Neural cell (in vitro differentiated cells): ENCODE data around the gene FAM110A. TPM values are rescaled to one million over a fixed set of nuclear protein-coding genes. Genes with fewer than 3 reads are reported as not detected.

ENCODE experiments used
- H2AFZ ChIP-seq: fragments of 200-600, 300-800 bp; sonication (generic), shearing (Covaris generic); 2 replicates; pipeline ENCODE4 v1.6.0; 2014; ENCODE audit warnings: low read depth, mild to moderate bottlenecking, antibody characterized with exemption, low read length, moderate library complexity
- H3F3A ChIP-seq: fragments of 200-600 bp; shearing (Covaris generic); 2 replicates; pipeline ENCODE4 v1.6.1; 2016; ENCODE audit warnings: mild to moderate bottlenecking, moderate library complexity, mixed read lengths, antibody characterized with exemption, low read length; ENCODE audit not compliant: insufficient read depth, poor library complexity, severe bottlenecking
- H3K27ac ChIP-seq: fragments of 200-600, 300-800 bp; sonication (generic), shearing (Covaris generic); 2 replicates; pipeline ENCODE4 v1.5.1; 2014; ENCODE audit warnings: mild to moderate bottlenecking, low read length, moderate library complexity
- H3K27me3 ChIP-seq: fragments of 300-800, 200-600 bp; sonication (generic), shearing (Covaris generic); 2 replicates; pipeline ENCODE4 v1.6.0; 2014; ENCODE audit warnings: mild to moderate bottlenecking, low read depth, low read length, moderate library complexity; ENCODE audit not compliant: insufficient read depth
- H3K36me3 ChIP-seq: fragments of 300-800, 200-600 bp; sonication (generic), shearing (Covaris generic); 2 replicates; pipeline ENCODE4 v1.5.1; 2014; ENCODE audit warnings: mild to moderate bottlenecking, antibody characterized with exemption, low read length, moderate library complexity; ENCODE audit not compliant: insufficient read depth
- H3K4me2 ChIP-seq: fragments of 300-800, 200-600 bp; sonication (generic), shearing (Covaris generic); 2 replicates; pipeline ENCODE4 v1.6.0; 2014; ENCODE audit warnings: mild to moderate bottlenecking, low read length
- H3K4me3 ChIP-seq: fragments of 300-800, 200-600 bp; sonication (generic), shearing (Covaris generic); 2 replicates; pipeline ENCODE4 v1.5.1; 2014; ENCODE audit warnings: mild to moderate bottlenecking, low read length, moderate library complexity
- H3K79me2 ChIP-seq: fragments of 200-600 bp; shearing (Covaris generic); replicated peaks from 2 replicates; pipeline ENCODE4 v1.6.0; 2014; ENCODE audit warnings: mild to moderate bottlenecking, low read length, moderate library complexity; ENCODE audit not compliant: insufficient read depth
- H3K9ac ChIP-seq: fragments of 300-800, 200-600 bp; sonication (generic), shearing (Covaris generic); 2 replicates; pipeline ENCODE4 v1.6.1; 2016; ENCODE audit warnings: mild to moderate bottlenecking, low read length, mixed read lengths
- H3K9me2 ChIP-seq: fragments of 200-600 bp; shearing (Covaris generic); 2 replicates; pipeline ENCODE4 v1.6.1; 2016; ENCODE audit warnings: mild to moderate bottlenecking, low read length, mixed read lengths; ENCODE audit not compliant: insufficient read depth
- H3K9me3 ChIP-seq: fragments of 200-600, 300-800 bp; sonication (generic), shearing (Covaris generic); 2 replicates; pipeline ENCODE4 v1.6.1; 2016; ENCODE audit warnings: mild to moderate bottlenecking, mixed run types, low read length, moderate library complexity, mixed read lengths
- H4K20me1 ChIP-seq: fragments of 200-600 bp; shearing (Covaris generic); 2 replicates; pipeline ENCODE4 v1.6.1; 2016; ENCODE audit warnings: mild to moderate bottlenecking, mixed run types; ENCODE audit not compliant: insufficient read depth
- EP300 ChIP-seq: fragments of 450-650 bp; conservative IDR thresholded peaks from 2 replicates; pipeline ENCODE4 v1.6.1; 2014; ENCODE audit warnings: antibody characterized with exemption, mild to moderate bottlenecking, moderate library complexity; ENCODE audit not compliant: poor library complexity, severe bottlenecking
- EZH2 ChIP-seq: fragments of 200-600, 300-800 bp; shearing (Covaris generic), sonication (generic); IDR thresholded peaks from 2 replicates; pipeline ENCODE4 v1.6.1; 2014; ENCODE audit warnings: antibody characterized with exemption, low read length, borderline replicate concordance, mild to moderate bottlenecking; ENCODE audit not compliant: insufficient read depth, poor library complexity, severe bottlenecking
- MXI1 ChIP-seq: fragments of 450-650 bp; conservative IDR thresholded peaks from 2 replicates; pipeline ENCODE4 v1.6.1; 2014; ENCODE audit warnings: antibody characterized with exemption, mild to moderate bottlenecking; ENCODE audit not compliant: poor library complexity, severe bottlenecking
- POLR2AphosphoS5 ChIP-seq: IDR thresholded peaks from 2 replicates; pipeline ENCODE4 v1.6.1; 2012
- RAD21 ChIP-seq: fragments of 450-650 bp; conservative IDR thresholded peaks from 2 replicates; pipeline ENCODE4 v1.6.1; 2014; ENCODE audit warnings: antibody characterized with exemption, mild to moderate bottlenecking, moderate library complexity
- TAF1 ChIP-seq: IDR thresholded peaks from 2 replicates; pipeline ENCODE4 v1.6.1; 2012; ENCODE audit warnings: low read depth
- polyA plus RNA-seq: library from polyadenylated mRNA; depleted of rRNA; stranded (reverse); fragments of >200 nt; gene quantifications from 2 replicates; pipeline ENCODE4 v1.2.3, GENCODE V29; 2014
- TF ChIP-seq, protein P1 (sequence below): IDR thresholded peaks from 2 replicates; pipeline ENCODE4 v1.6.1; 2012; ENCODE audit warnings: borderline replicate concordance
- TF ChIP-seq, protein P2 (sequence below): fragments of 450-650 bp; IDR thresholded peaks from 2 replicates; pipeline ENCODE4 v1.5.1; 2014; ENCODE audit warnings: antibody characterized with exemption, mild to moderate bottlenecking, moderate library complexity; ENCODE audit not compliant: poor library complexity, severe bottlenecking

The FAM110A gene
- polyA plus RNA-seq, 1 donor from 2014 or later, result 5.8 TPM

DNA sequence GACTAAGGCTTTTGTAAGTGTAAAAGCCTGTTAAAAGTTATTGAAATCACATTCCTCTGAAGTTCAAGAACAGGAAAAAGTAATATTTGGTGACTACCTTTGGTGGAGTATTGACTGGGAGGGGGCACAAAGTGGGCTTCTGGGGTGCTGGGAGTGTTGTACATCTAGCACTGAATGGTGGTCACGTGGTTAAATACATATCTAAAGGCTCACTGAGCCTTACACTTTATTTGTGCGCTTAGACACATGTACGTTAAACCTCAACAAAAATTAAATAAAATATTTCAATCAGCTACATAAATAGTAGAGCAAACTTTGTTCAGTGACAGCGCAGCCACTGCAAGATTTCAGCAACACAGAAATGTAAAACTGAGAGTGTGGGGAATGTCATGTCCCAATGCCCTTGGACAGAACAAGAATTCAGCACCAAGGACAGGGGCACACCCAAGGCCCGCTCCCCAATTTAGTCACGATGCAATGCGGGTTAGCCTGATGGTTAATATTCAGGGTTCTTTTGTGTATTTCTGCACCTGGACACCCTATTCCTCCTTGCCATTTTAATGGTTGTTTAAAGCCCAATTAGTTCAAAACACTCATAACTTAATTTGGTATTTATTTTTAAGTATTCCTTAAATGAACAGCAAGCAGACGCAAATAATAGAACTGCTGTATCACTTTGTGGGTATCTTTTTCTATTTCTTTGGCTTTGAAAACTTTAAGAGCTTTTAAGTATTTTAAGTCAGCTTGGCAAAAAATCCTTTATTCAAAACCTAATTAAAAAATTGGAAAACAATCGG is 45.2 kb downstream of the FAM110A start:
- Histone ChIP-seq H3K9me3 (no peaks in the 10 kb centered on the region), H3K9me2 (no peaks in the 10 kb centered on the region), H3K79me2 (no peaks in the 10 kb centered on the region), H3K9ac (no peak overlapping the region), H3K36me3 (no peaks in the 10 kb centered on the region), H3K27me3 (peaks cover 8% of the 10 kb centered on the region), H3F3A (no peaks in the 10 kb centered on the region), H3K27ac (no peak overlapping the region), H4K20me1 (no peaks in the 10 kb centered on the region), H3K4me2 (no peak overlapping the region), H2AFZ (no peak overlapping the region), H3K4me3 (no peak overlapping the region)
- TF ChIP-seq, protein P1, sequence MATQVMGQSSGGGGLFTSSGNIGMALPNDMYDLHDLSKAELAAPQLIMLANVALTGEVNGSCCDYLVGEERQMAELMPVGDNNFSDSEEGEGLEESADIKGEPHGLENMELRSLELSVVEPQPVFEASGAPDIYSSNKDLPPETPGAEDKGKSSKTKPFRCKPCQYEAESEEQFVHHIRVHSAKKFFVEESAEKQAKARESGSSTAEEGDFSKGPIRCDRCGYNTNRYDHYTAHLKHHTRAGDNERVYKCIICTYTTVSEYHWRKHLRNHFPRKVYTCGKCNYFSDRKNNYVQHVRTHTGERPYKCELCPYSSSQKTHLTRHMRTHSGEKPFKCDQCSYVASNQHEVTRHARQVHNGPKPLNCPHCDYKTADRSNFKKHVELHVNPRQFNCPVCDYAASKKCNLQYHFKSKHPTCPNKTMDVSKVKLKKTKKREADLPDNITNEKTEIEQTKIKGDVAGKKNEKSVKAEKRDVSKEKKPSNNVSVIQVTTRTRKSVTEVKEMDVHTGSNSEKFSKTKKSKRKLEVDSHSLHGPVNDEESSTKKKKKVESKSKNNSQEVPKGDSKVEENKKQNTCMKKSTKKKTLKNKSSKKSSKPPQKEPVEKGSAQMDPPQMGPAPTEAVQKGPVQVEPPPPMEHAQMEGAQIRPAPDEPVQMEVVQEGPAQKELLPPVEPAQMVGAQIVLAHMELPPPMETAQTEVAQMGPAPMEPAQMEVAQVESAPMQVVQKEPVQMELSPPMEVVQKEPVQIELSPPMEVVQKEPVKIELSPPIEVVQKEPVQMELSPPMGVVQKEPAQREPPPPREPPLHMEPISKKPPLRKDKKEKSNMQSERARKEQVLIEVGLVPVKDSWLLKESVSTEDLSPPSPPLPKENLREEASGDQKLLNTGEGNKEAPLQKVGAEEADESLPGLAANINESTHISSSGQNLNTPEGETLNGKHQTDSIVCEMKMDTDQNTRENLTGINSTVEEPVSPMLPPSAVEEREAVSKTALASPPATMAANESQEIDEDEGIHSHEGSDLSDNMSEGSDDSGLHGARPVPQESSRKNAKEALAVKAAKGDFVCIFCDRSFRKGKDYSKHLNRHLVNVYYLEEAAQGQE, result peak; percentile 66
- no peak for TF ChIP-seq RAD21

DNA sequence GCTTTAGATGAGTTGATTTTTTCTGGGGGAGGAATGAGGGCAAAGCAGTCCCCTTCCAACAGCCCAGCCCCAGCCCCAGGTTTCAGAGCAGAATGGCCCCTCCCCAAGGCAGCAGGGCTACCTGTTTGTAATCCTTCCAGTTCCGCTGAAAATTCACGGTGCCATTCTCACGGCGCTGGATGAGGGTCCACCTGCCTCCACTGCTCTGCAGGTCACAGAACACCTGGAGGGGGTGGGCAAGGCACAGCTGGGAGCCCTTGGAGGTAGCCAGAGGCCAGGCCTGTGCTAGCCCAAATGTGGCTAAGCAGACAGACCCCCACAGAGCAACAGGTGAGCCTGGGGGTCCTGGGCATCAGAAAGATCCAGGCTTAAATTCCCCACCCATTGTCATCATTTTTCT is 46.1 kb downstream of the FAM110A start:
- Histone ChIP-seq H3K4me3 (no peak overlapping the region), H3K36me3 (no peaks in the 10 kb centered on the region), H3K9ac (no peak overlapping the region), H3F3A (no peaks in the 10 kb centered on the region), H2AFZ (no peak overlapping the region), H3K9me2 (no peaks in the 10 kb centered on the region), H3K27ac (no peak overlapping the region), H4K20me1 (no peaks in the 10 kb centered on the region), H3K4me2 (no peak overlapping the region), H3K79me2 (no peaks in the 10 kb centered on the region), H3K27me3 (peaks cover 8% of the 10 kb centered on the region), H3K9me3 (no peaks in the 10 kb centered on the region)
- TF ChIP-seq EZH2, result no peak

DNA sequence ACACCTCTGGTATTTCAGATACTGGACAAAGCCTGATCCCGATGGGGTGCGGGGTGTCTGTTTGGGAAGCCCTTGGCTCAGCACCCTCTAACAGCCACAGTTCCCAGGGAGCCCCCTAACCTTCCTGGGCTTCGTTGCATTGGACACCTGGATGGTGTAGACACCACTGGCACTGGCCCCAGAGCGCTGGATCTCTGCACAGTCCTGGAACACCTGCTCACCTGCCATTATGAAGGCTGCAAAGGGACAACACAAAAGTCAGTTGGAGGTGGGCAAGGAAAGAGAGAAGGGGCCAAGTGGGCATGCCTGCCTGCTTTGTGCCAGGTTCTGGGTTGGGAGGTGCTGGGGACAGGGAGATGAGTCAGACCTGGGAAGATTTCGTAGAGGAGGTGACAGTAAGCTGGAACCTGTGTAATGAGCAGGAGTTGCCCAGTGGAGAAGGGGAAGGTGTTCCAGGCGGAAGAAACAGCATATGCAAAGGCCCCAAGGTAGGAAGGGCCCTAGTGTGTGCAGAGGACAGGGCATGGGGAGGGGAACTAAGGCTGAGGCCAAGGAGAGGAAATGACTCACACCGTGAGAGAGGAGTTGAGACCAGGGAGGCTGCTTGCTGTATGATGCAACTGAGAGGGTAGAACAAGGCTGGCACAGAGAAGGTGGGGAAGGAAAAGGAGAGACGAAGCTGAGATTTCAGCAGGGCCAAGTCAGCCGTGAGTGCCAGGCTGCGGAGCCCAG is 47.7 kb downstream of the FAM110A start:
- Histone ChIP-seq H3K4me3 (no peak overlapping the region), H3F3A (no peaks in the 10 kb centered on the region), H3K79me2 (no peaks in the 10 kb centered on the region), H2AFZ (no peak overlapping the region), H3K27ac (no peak overlapping the region), H3K9me3 (no peaks in the 10 kb centered on the region), H3K9me2 (no peaks in the 10 kb centered on the region), H3K9ac (no peak overlapping the region), H3K36me3 (no peaks in the 10 kb centered on the region), H4K20me1 (no peaks in the 10 kb centered on the region), H3K4me2 (no peak overlapping the region), H3K27me3 (peaks cover 11% of the 10 kb centered on the region)
- TF ChIP-seq EP300, result no peak
- no peak for TF ChIP-seq POLR2AphosphoS5
- no peak for TF ChIP-seq TAF1
- no peak for TF ChIP-seq MXI1
- TF ChIP-seq, protein P2, sequence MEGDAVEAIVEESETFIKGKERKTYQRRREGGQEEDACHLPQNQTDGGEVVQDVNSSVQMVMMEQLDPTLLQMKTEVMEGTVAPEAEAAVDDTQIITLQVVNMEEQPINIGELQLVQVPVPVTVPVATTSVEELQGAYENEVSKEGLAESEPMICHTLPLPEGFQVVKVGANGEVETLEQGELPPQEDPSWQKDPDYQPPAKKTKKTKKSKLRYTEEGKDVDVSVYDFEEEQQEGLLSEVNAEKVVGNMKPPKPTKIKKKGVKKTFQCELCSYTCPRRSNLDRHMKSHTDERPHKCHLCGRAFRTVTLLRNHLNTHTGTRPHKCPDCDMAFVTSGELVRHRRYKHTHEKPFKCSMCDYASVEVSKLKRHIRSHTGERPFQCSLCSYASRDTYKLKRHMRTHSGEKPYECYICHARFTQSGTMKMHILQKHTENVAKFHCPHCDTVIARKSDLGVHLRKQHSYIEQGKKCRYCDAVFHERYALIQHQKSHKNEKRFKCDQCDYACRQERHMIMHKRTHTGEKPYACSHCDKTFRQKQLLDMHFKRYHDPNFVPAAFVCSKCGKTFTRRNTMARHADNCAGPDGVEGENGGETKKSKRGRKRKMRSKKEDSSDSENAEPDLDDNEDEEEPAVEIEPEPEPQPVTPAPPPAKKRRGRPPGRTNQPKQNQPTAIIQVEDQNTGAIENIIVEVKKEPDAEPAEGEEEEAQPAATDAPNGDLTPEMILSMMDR, result no peak
- no peak for TF ChIP-seq RAD21
- TF ChIP-seq, protein P1, result no peak
